SK-N-MC (cell line): ENCODE measurements around the gene NLK.

Experiments
- EZH2 ChIP-seq: fragments of 200-600 bp; sonication (generic); IDR thresholded peaks from one replicate; pipeline ENCODE4 v1.6.1; 2017; ENCODE audit warnings: antibody characterized with exemption
- POLR2AphosphoS5 ChIP-seq: IDR thresholded peaks from 2 replicates; pipeline ENCODE4 v1.6.1; 2012; ENCODE audit warnings: mild to moderate bottlenecking, low read depth, low read length, borderline replicate concordance

- TF ChIP-seq POLR2AphosphoS5 (peak; percentile 52; the same call in 1 of the 2 replicates), EZH2 (no peak)
Observed at GRCh38 chr17:28112606-28113005, 70.1 kb downstream of the NLK start.
